Airway epithelial cell (primary cell): ENCODE measurements around the gene OR2T1. TPM values are rescaled to one million over a fixed set of nuclear protein-coding genes. Genes with fewer than 3 reads are reported as not detected.

ENCODE experiments used
- total RNA-seq: library from RNA; depleted of rRNA; stranded (reverse); fragments of >200 nt; gene quantifications from 2 replicates; pipeline ENCODE4 v1.2.3, GENCODE V29; 2015

OR2T1 gene, protein sequence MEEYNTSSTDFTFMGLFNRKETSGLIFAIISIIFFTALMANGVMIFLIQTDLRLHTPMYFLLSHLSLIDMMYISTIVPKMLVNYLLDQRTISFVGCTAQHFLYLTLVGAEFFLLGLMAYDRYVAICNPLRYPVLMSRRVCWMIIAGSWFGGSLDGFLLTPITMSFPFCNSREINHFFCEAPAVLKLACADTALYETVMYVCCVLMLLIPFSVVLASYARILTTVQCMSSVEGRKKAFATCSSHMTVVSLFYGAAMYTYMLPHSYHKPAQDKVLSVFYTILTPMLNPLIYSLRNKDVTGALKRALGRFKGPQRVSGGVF
- total RNA-seq = not detected in 2 replicates

DNA sequence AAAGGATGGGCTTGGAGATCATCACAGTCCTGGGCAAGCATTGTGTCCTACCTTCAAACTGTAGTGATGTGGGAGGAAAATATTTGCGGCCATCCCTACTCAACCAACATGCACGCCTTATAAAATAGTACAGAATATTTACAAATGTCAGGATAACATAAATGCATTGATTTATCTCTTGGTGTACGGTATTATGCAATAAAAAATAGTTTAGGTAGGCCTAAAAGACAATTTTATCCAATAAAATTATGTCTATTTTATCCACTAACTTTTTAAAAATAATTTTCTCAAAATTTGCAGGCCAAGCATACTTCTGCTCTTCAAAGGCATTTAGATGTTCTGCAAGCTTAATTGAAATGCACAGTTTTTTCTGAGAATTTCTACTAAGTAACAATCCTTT lies at the start of gene OR2T1:
OR2T1 (plus strand) TSS at position 301 of the 400 bp plus-strand sequence. CDS start 3,100 bp downstream, outside the sequence.

DNA sequence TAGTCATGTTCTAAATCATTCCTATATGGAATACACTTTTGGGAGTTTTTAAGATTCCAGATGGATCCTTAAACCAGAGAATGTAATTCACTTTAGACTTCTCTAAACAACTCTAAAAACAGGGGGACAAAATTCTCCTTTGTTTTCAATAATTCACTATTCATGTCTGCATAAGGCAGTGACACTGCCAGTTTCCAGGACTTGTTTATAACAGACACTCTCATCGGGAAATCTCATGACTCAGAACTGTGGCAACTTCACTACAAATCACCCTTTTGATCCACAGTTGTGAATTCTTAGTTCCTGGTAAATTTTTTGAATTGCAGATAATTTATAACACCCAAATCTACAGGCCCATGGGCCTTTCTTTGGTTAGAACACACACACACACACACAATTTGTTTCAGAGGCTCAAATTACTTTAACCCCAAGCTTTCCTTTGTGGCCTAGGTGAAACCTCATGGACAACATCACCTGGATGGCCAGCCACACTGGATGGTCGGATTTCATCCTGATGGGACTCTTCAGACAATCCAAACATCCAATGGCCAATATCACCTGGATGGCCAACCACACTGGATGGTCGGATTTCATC lies 41.6 kb upstream of the OR2T1 start, which contains the start of gene OR2T4:
OR2T4 (plus strand) TSS at position 545 of the 595 bp plus-strand sequence; CDS start at position 545, 0 bp downstream.

DNA sequence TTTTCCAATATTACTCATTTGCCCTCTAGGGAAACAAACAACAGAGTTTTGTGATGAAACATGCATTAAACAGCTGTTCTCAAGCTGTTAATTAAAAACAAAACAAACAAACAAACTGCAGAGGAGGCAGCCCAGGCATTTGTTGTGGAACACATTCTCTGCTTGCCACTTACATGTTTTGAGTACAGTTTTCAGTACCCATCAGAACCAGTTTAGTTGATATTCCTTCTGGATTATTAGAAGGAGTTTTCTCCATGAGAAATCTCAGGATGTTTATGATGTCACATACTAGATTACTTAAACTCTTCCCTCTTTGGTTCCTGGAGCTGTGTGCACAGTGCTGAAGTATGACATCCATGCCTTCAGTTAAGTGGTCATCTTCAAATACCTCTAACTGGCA lies 27.4 kb upstream of the OR2T1 start, which contains the start of gene OR2T6:
OR2T6 (plus strand) TSS at position 301 of the 400 bp plus-strand sequence. CDS start 11,863 bp downstream, outside the sequence.

DNA sequence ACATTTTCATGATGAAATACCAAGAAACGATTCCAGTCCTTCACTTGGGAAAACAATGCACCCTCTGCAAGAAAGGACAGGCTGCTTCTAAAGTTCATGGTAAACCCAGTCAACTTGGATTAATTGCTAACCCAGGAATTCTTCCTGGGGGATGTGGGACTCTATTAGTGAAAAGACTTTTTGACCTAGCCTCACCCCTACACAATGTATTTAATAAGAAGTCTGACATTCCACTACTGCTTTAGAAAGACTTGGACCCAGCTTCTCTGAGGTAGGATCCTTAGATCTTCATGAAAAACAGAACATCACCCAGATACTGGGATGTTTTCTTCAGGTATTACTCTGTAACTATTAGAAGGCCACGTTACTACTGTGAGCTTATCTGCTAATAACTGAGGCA lies 42.6 kb downstream of the OR2T1 start, which contains the start of gene OR2T2:
OR2T2 (plus strand) TSS at position 239 of the 400 bp plus-strand sequence. CDS start 7,161 bp downstream, outside the sequence.

Other genes with a start within 250 kb of the OR2T1 start
- not detected in 2 replicates for gene OR2M2, start 228.2 kb upstream of the OR2T1 start, total RNA-seq
- not detected in 2 replicates for gene OR2M3, start 205.8 kb upstream of the OR2T1 start, total RNA-seq
- gene OR2M4, start 171.6 kb upstream of the OR2T1 start, total RNA-seq = not detected in 2 replicates
- gene OR2T33, start 125.1 kb upstream of the OR2T1 start, total RNA-seq = not detected in 2 replicates
- gene OR2T12, start 99.6 kb upstream of the OR2T1 start, total RNA-seq = not detected in 2 replicates
- not detected in 2 replicates for gene OR2M7, start 78.5 kb upstream of the OR2T1 start, total RNA-seq
- gene OR14C36, start 54.3 kb upstream of the OR2T1 start, total RNA-seq = not detected in 2 replicates
- gene OR2T4, start 41.4 kb upstream of the OR2T1 start, total RNA-seq = not detected in 2 replicates
- gene OR2T6, start 27.3 kb upstream of the OR2T1 start, total RNA-seq = not detected in 2 replicates
- not detected in 2 replicates for gene OR2T2, start 42.6 kb downstream of the OR2T1 start, total RNA-seq
- not detected in 2 replicates for gene OR2T3, start 70.3 kb downstream of the OR2T1 start, total RNA-seq
- gene OR2T5, start 85.5 kb downstream of the OR2T1 start, total RNA-seq = not detected in 2 replicates
- not detected in 2 replicates for gene OR2G6, start 105.0 kb downstream of the OR2T1 start, total RNA-seq
- gene OR2T29, start 159.7 kb downstream of the OR2T1 start, total RNA-seq = not detected in 2 replicates
- gene OR2T34, start 171.7 kb downstream of the OR2T1 start, total RNA-seq = not detected in 2 replicates
- not detected in 2 replicates for gene OR2T10, start 194.7 kb downstream of the OR2T1 start, total RNA-seq
- gene OR2T11, start 232.0 kb downstream of the OR2T1 start, total RNA-seq = not detected in 2 replicates
- gene OR2T35, start 242.2 kb downstream of the OR2T1 start, total RNA-seq = not detected in 2 replicates